ENCODE results near the gene ZNF800.

GRCh38 chr7:127320974-127321373 is 71.5 kb downstream of the ZNF800 start:
- TF ChIP-seq, protein P1, sequence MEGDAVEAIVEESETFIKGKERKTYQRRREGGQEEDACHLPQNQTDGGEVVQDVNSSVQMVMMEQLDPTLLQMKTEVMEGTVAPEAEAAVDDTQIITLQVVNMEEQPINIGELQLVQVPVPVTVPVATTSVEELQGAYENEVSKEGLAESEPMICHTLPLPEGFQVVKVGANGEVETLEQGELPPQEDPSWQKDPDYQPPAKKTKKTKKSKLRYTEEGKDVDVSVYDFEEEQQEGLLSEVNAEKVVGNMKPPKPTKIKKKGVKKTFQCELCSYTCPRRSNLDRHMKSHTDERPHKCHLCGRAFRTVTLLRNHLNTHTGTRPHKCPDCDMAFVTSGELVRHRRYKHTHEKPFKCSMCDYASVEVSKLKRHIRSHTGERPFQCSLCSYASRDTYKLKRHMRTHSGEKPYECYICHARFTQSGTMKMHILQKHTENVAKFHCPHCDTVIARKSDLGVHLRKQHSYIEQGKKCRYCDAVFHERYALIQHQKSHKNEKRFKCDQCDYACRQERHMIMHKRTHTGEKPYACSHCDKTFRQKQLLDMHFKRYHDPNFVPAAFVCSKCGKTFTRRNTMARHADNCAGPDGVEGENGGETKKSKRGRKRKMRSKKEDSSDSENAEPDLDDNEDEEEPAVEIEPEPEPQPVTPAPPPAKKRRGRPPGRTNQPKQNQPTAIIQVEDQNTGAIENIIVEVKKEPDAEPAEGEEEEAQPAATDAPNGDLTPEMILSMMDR (IDR thresholded peaks at IDR 0.05), result no peak
- no peak for TF ChIP-seq POLR2A (IDR thresholded peaks at IDR 0.05)

Data from vagina (tissue), 2 donors.